Measurements from ENCODE around the gene OSER1. TPM values are rescaled to one million over a fixed set of nuclear protein-coding genes. Genes with fewer than 3 reads are reported as not detected.

OSER1 gene
- total RNA-seq, 1 donor from 2014 or later: 29.9 TPM

Other genes with a start within 250 kb of the OSER1 start
- 5.6 TPM for gene JPH2, start 23.6 kb downstream of the OSER1 start, total RNA-seq
- not detected for gene GDAP1L1, start 36.5 kb upstream of the OSER1 start, total RNA-seq
- gene FITM2, start 100.4 kb upstream of the OSER1 start, total RNA-seq: 28.5 TPM
- gene R3HDML, start 126.3 kb upstream of the OSER1 start, total RNA-seq: not detected
- 0.51 TPM for gene HNF4A, start 144.9 kb upstream of the OSER1 start, total RNA-seq